ENCODE results near the gene VAV3. TPM values are rescaled to one million over a fixed set of nuclear protein-coding genes. Genes with fewer than 3 reads are reported as not detected.

The VAV3 gene
- total and polyA plus RNA-seq, 2 of the 13 experiments (the other 11 are each of a cell fraction or from before 2014, with no cell fraction given): 15.9 to 29.8 TPM

DNA sequence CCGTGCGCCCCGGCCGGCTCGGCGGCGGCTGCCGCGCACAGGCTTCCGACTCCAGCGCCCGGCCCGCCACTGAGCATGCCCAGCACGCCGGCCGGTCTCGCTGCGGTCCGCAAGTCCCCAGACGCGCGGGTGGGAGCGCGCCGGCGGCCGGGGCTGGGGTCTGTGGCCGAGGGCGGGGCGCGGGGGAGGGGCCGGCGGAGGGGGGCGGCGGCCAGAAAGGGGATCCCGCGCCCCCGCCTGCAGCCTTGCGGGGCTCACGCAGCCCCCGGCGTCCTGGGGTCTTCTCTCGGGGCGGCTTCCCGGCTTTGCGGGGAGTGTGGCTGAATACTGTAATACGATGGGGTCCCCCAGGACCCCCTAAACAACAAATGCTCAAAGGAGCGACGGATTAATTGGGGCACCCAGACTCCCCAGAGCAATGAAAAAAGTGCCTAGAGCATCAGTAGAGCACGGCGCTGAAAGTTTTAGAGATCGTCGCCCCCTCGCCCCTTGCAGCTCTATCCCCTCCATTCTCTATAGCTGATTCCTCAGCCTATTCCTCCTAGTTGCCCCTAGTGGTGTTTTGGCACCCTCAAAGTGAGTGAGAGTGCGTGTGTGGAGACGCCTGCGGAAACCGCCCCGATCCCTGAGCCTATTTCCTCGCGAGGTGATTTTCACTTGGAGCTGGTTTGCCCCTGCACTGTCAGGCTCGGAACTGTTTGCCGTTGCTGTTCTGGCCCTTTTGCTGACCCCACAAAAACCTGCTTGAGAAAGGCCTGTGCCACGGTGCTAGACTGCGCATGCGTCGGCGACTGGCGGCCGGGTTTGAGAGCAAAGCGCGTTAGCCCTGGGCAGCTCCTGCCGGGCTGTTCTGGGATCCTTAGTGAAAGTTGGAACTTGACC lies at the start of gene VAV3 (continued):
- TF ChIP-seq, protein P1, sequence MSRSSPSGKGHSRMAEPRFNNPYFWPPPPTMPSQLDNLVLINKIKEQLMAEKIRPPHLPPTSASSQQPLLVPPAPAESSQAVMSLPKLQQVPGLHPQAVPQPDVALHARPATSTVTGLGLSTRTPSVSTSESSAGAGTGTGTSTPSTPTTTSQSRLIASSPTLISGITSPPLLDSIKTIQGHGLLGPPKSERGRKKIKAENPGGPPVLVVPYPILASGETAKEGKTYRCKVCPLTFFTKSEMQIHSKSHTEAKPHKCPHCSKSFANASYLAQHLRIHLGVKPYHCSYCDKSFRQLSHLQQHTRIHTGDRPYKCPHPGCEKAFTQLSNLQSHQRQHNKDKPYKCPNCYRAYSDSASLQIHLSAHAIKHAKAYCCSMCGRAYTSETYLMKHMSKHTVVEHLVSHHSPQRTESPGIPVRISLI (CRISPR knock-in tag; IDR thresholded peaks at IDR 0.05; ENCODE audit: borderline replicate concordance): no peak
- no peak for TF ChIP-seq KDM2A (CRISPR knock-in tag; IDR thresholded peaks at IDR 0.05; ENCODE audit: borderline replicate concordance, low read depth)
- TF ChIP-seq SPEN (CRISPR knock-in tag; IDR thresholded peaks at IDR 0.05; ENCODE audit: low read depth): no peak
- TF ChIP-seq, protein P2, sequence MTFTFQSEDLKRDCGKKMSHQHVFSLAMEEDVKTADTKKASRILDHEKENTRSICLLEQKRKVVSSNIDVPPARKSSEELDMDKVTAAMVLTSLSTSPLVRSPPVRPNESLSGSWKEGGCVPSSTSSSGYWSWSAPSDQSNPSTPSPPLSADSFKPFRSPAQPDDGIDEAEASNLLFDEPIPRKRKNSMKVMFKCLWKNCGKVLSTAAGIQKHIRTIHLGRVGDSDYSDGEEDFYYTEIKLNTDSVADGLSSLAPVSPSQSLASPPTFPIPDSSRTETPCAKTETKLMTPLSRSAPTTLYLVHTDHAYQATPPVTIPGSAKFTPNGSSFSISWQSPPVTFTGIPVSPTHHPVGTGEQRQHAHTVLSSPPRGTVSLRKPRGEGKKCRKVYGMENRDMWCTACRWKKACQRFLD (CRISPR knock-in tag; IDR thresholded peaks at IDR 0.05; ENCODE audit: borderline replicate concordance): no peak
- TF ChIP-seq, protein P3, sequence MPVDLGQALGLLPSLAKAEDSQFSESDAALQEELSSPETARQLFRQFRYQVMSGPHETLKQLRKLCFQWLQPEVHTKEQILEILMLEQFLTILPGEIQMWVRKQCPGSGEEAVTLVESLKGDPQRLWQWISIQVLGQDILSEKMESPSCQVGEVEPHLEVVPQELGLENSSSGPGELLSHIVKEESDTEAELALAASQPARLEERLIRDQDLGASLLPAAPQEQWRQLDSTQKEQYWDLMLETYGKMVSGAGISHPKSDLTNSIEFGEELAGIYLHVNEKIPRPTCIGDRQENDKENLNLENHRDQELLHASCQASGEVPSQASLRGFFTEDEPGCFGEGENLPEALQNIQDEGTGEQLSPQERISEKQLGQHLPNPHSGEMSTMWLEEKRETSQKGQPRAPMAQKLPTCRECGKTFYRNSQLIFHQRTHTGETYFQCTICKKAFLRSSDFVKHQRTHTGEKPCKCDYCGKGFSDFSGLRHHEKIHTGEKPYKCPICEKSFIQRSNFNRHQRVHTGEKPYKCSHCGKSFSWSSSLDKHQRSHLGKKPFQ (CRISPR knock-in tag; IDR thresholded peaks at IDR 0.05; ENCODE audit: insufficient replicate concordance): no peak
- TF ChIP-seq, protein P4, sequence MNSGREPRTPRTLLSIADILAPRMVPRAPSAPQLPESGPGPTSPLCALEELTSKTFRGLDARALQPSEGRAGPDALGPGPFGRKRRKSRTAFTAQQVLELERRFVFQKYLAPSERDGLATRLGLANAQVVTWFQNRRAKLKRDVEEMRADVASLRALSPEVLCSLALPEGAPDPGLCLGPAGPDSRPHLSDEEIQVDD (CRISPR knock-in tag; IDR thresholded peaks at IDR 0.05; ENCODE audit: borderline replicate concordance): no peak
- no peak for TF ChIP-seq HCFC1 (IDR thresholded peaks at IDR 0.05; ENCODE audit: low read depth, low read length)
- TF ChIP-seq GATA4 (IDR thresholded peaks at IDR 0.05; ENCODE audit: borderline replicate concordance, low read depth): no peak
- TF ChIP-seq, protein P5, sequence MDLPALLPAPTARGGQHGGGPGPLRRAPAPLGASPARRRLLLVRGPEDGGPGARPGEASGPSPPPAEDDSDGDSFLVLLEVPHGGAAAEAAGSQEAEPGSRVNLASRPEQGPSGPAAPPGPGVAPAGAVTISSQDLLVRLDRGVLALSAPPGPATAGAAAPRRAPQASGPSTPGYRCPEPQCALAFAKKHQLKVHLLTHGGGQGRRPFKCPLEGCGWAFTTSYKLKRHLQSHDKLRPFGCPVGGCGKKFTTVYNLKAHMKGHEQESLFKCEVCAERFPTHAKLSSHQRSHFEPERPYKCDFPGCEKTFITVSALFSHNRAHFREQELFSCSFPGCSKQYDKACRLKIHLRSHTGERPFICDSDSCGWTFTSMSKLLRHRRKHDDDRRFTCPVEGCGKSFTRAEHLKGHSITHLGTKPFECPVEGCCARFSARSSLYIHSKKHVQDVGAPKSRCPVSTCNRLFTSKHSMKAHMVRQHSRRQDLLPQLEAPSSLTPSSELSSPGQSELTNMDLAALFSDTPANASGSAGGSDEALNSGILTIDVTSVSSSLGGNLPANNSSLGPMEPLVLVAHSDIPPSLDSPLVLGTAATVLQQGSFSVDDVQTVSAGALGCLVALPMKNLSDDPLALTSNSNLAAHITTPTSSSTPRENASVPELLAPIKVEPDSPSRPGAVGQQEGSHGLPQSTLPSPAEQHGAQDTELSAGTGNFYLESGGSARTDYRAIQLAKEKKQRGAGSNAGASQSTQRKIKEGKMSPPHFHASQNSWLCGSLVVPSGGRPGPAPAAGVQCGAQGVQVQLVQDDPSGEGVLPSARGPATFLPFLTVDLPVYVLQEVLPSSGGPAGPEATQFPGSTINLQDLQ (CRISPR knock-in tag; IDR thresholded peaks at IDR 0.05): no peak
- no peak for TF ChIP-seq RNF2 (conservative IDR thresholded peaks at IDR 0.05; ENCODE audit: low read depth)
- no peak for TF ChIP-seq PHF8 (CRISPR knock-in tag; IDR thresholded peaks at IDR 0.05)
- no peak for TF ChIP-seq ZFP1 (CRISPR knock-in tag; IDR thresholded peaks at IDR 0.05)
- TF ChIP-seq NFIC (IDR thresholded peaks at IDR 0.05; ENCODE audit: low read length): no peak
- no peak for TF ChIP-seq ZEB1 (IDR thresholded peaks at IDR 0.05; ENCODE audit: insufficient replicate concordance, low read depth)
- no peak for TF ChIP-seq CREM (IDR thresholded peaks at IDR 0.05)
- TF ChIP-seq CREM (CRISPR knock-in tag; IDR thresholded peaks at IDR 0.05): no peak
- TF ChIP-seq, protein P6, sequence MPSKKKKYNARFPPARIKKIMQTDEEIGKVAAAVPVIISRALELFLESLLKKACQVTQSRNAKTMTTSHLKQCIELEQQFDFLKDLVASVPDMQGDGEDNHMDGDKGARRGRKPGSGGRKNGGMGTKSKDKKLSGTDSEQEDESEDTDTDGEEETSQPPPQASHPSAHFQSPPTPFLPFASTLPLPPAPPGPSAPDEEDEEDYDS (CRISPR knock-in tag; IDR thresholded peaks at IDR 0.05): no peak
- TF ChIP-seq ZNF383 (CRISPR knock-in tag; IDR thresholded peaks at IDR 0.05; ENCODE audit: borderline replicate concordance): no peak
- no peak for TF ChIP-seq CEBPB (IDR thresholded peaks at IDR 0.05; ENCODE audit: borderline replicate concordance, low read depth, low read length)
- no peak for TF ChIP-seq NRL (CRISPR knock-in tag; IDR thresholded peaks at IDR 0.05; ENCODE audit: borderline replicate concordance)
- TF ChIP-seq RFX3 (CRISPR knock-in tag; IDR thresholded peaks at IDR 0.05): no peak
- TF ChIP-seq HNRNPLL (IDR thresholded peaks at IDR 0.05; ENCODE audit: low read depth, low read length, poor library complexity, severe bottlenecking): peak; percentile 59
